ENCODE measurements around the gene CRADD. TPM values are rescaled to one million over a fixed set of nuclear protein-coding genes. Genes with fewer than 3 reads are reported as not detected.
A peak's percentile ranks its signal among the peaks of the same experiment; 100 is the strongest.
"Not testable (repeated sequence)": the region's sequence is repeated elsewhere in the genome, so short reads cannot be mapped to it uniquely, and the experiment has no call there.

The CRADD gene
- total RNA-seq, 1 donor from 2014 or later: 39.5 TPM

DNA sequence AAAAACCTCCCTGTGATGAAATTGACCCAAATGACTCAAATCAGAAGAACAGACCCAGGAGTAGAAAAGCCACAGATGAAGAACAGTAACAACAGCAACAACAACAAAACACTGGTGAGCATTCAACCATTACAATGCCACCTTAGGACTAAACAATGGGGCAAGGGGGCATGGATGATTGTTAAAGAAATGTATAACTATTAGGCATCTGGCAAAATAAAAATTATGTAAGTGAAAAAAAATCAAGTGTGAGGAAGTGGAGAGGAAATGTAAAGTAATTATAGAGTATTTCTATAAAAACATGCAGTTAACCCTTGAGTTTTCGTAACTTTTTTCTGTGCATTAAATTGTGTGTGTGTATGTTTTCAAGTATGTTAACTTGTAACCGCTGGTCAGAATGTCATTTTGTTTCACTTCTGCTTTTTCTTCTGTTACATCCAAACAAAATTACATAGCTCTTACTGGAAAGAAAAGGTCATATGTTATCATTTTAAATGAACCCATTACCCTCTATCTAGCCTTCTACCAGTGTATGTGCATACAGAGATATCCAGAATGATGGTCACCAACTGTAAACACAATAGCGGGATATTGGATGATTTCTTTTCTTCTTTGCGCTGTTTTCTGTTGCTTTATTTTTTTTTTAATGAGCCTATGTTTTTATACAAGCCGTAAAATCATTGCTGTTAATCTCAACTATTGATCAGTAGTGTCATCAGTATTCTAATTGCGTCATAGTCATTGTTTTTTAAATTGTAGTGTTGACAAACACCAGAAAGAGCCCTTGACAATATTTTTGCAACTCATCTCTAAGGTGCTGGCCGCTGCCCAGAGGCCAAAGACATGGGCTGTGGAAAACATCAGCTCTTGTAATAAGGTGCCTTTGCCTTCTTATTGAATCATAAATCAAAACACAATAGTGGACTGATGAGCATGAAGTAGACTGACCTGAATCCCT is 170.6 kb downstream of the CRADD start:
- DNase-seq: no peak

DNA sequence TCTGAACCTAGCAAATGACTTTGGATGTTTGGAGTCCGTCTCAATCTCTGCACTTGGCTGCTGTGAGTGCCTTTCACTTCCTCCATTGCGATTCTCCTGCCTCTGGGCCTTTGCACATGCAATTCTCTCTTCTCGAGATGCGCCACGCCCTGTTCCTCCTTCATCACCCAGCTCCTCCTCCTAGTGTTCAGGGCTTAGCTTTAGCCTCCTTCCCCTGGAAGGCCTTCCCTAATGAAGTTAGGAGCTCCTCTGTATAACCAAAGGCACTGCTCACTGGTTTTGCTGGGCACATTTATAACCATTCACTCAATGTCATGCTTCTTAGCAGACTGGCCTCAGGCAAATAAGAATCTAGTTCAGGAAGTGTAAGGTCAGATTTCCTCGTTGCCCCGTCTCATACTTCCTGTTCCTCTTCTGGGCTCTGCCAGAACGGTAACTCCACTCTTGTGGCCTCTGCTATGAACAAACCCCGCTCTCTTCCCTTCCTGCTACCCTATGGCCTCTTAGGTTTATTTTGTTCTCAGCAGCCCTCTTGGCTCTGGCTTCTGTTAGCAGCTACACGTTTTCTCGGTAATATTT is 171.4 kb downstream of the CRADD start:
- no peak for DNase-seq

DNA sequence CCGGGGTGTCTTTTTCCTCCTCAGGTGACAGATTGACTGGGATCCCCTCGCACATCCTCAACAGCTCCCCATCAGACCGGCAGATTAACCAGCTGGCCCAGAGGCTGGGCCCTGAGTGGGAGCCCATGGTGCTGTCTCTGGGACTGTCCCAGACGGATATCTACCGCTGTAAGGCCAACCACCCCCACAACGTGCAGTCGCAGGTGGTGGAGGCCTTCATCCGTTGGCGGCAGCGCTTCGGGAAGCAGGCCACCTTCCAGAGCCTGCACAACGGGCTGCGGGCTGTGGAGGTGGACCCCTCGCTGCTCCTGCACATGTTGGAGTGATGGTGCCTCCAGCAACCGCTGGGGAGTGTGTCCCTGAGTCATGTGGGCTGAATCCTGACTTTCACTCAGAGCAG is 172.8 kb downstream of the CRADD start:
- DNase-seq: no peak

DNA sequence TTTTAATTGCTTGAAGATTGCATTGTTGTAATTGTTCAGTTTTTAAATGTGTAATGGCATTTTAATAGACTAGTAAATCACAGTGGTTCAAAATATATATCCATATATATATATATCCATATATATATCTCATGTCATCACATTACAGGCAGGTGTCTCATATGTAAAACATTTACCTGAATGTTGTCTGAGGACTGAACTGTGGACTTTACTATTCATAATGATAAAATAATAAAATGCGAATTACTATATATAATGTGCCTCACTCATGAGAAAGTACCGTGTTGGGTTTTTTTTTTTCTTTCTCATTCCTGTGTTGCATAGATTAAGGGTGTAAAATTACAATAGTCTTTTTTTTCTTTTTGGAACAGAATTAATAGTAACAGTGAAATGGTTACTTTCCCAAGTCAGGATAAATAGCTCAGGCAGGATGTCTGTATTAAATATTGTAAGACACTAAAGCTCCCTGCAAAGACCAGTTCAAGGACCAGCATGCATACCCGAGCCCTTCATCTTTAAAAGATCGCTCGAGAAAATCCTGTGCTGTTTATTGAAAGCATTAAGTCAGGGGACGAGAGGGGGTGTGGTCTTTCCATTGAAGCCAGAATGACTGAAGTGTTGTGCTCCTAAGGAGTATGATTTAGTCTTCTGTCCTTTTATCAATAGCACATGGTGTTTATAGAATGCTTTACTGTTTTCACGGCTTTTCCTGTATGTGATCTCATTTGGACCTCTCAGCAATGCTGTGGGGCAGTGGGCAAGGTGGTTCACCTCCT is 173.5 kb downstream of the CRADD start:
- no peak for DNase-seq

DNA sequence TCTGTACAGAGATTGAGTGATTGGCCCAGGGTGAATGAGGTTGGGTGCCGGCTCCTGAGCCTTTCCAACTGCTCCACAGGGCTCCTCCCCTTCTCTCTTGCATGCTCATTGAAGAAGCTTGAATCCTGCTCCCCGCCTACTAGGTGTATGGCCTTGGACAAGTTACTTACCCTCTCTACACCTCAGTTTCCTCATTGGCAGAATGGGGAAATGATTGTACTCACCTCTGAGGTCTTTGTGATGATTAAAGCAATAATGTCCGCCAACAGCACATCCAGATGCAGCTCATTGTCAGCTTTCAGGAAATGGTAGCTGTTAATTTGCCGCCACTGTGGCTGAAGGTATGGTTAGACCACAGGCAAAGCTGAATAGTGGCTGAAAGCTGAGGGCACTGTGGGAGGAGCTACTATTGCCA is 174.1 kb downstream of the CRADD start:
- DNase-seq: no peak

DNA sequence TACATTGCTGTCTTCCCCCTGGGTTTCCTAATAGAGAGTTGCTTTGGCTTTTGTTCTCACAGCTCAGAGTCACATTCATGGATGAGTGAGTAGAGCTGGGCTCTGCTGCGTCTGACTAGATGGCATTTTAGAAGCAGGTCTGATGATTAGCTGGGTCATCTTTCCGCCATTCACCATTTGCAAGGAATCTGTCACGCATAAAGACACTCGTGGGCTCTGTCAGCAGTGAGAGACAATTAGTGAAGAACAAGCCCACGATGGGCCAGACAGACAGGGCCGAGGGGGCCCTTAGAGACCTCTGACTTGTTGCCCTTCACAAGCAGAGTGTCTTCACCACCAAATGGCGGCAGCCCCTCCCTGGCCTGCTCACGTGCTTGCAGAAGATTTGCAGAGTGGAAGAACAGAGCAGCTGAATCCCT is 175.0 kb downstream of the CRADD start:
- DNase-seq: no peak

DNA sequence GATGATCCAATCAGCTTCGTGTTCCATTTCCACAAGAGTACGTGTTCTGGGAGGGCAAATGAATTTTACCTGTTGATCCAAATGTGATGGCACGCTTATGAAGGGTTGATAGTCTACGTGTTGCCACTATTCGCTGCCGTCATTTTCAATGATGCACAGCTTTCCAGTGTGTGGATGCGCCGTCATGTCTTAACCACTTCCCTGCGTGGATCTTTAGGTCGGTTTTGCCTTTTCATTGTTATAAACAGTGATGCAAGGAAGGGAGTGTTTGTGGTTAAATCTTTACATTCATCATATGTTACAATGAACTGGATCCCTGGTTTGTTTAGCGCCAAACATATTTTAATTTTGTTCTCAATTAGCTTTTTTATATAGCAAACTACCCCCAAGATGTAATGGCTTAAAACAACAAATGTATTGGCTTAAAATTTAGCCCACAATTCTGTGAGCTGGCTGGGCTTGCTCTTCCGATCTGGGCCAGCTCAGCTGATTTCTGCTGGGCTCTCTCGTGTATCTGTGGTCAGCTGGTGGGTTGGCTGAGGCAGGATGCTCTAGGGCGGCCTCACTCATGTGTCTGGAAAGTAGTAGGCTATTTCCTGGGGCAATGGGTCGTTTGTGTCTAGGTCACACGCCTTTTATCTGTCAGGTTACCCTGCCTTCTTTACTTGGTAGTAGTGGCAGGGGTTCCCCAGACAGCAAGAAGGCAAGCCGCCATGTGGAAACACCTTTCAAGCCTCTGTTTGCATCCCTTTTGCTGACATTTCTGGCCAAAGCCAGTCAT is 176.7 kb downstream of the CRADD start:
- DNase-seq: no peak

DNA sequence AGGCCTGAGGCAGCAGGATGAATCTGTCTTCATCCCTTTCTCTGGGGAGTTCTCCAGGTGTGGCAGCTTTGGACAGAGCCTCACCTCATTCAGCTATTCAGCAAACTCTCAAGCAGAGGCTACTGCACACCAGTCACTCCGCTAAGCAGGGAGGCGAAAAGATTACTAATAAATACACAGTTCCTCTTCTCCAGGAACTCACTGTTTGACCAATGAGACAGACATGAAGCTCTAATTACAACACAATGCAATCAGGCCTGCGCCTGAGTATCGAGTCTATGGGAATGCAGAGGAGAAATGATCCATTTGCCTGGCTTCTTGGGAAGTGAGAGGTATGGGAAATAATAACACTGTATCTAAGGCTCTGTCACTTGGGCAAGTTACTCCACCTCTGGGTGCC is 178.1 kb downstream of the CRADD start:
- DNase-seq: no peak

DNA sequence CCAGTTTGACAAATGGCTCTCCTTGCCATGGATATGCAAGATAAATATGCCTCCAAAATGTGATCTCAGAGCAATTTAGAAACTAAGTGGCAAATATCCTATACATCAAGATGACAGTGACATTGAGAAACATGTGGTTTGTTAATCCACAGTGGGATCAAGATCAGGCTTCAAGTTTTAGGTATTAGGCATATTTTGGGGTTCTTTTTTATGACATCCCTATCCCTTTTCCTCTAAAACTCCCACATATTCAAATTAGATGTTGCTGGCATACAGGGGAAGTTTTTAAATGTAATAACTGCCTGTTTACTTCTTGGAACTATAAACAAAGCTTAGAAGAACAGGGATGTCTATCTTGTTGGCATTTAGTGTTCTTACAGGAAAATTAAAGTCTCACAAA is 179.4 kb downstream of the CRADD start:
- DNase-seq: no peak

DNA sequence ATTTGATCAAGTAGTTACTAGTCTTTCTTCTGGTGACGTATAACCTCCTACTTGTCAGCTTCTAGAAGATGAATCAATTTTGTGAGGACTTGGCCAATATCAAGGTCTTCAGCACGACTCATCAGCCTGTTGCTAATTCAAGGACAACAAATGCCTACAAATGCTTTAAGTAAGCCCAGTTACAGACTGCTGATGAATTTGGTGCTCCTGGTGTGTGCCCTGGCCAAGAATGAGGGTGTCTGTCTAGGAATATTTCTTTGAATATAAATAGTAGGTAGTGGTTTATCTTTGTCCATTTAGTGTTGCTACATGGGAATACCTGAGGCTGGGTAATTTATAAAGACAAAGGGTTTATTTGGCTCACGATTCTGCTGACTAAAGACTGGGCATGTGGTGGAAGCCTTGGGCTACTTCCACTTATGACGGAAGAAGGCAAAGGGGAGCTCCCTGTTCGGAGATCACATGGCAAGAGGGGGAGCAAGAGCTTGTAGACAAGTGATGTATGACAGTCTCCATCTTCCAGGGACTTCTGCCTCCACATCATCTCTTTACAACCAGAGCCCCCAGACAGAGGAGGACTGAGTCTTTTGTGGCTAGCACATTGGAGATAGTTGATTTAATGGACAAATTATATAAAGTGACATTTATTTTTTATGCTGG is 180.2 kb downstream of the CRADD start:
- DNase-seq: no peak

DNA sequence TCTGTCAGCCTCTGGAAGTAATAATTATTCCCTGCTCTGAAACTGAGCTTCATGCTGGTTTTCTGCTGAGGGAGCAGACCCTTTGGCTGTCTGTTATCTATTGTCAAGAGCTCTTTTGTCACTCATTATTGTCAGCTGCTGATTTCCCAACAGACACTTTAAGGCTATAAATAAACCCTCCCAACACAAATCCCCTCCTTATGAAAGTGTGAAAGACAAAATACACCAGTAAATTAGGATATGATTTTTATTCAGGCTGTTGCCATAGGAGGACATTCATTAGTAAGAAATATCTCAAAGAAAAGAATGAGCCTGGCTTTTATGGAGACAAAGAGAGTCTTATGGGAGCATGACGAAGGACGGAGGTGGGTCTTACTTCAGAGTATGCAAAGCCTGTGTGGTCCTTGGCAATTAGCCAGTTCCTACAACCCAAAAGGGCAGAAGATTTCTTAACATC is 180.8 kb downstream of the CRADD start:
- peak; percentile 26 for DNase-seq

DNA sequence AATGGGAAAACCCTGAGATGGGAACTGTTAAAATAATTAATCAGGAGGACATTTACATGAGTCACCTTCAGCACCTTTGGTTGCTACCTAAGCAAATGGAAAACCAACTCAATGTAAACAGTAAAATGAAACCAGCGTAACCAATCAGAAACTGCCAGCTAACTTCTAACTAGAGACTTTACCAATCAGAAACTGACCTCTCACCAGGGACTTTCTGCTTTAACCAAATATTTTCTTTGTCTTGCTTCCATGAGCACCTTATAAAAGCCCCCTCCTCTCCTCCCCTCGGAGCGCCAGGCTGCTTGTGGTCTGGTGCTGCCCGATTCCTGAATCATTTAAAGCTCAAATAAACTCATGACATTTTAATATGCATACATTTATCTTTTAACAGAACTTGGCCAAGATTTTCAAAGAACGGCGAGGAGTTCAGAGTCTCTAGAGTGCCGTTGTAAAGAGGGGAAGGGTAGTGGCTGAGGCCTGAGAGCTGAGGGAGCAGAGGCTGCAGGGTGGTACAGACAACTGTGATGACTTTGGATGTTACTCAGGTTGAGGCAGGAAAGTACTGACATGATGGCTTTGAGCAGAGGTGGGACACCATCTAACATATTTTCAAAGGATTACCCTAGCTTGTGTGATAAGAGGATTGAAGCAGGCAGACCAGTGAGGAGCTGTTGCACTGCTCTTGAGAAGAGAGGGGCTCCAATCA is 183.6 kb downstream of the CRADD start:
- DNase-seq: no peak

DNA sequence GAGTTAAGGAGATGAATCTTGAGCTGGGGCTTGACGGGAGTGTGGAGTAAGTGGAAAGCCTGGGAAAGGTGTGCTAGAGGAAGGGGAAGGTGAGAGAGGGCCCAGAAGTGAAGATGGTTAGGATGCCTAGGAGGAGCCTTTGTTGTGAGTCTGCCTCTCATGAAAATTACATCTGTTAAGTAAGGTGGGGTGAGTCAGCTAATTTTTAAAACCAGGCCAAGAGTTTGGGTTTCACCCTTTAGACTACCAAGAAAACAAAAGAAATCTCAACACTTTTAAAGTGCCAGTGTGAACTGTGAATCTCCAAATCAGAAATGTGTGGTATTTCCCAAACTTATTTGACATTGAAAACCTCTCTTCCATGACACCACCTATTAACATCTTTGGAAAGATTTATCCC is 185.2 kb downstream of the CRADD start:
- no peak for DNase-seq

DNA sequence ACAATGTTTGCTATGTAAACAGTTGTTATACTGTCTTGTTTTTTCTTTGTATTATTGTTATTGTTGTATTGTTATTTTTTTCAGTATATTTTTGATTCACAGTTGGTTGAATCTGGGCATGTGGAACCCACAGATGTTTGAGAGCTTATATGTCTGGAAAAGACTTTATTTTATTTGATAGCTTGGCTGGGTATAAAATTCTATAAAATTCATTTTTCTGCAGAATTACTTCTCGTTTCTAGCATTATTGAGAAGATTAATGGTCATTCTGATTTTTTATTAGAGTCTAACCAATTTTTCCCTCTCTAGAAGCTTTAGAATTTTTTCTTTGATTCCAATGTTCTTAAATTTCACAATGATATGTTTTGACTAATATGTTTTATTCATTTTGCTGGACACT is 188.6 kb downstream of the CRADD start:
- no peak for DNase-seq

DNA sequence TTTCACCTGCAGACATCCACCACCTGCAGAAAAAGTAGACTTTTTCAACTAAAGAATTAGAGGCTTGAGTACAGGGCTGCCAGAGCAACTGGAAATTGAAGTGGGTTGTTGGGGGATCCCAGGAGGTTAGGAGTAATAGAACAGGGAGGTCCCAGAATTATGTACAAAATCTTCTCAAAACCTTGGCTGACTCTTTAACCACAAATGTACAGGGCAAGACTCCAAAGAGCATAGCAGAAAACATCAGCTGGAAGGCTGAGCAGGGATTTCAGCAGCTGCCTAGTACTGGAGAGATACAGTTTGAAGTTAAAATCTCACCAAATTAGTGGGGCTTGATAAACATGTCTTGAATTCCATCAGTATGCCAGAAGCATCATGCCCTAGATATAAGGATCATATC is 191.6 kb downstream of the CRADD start:
- peak; percentile 32 for DNase-seq

DNA sequence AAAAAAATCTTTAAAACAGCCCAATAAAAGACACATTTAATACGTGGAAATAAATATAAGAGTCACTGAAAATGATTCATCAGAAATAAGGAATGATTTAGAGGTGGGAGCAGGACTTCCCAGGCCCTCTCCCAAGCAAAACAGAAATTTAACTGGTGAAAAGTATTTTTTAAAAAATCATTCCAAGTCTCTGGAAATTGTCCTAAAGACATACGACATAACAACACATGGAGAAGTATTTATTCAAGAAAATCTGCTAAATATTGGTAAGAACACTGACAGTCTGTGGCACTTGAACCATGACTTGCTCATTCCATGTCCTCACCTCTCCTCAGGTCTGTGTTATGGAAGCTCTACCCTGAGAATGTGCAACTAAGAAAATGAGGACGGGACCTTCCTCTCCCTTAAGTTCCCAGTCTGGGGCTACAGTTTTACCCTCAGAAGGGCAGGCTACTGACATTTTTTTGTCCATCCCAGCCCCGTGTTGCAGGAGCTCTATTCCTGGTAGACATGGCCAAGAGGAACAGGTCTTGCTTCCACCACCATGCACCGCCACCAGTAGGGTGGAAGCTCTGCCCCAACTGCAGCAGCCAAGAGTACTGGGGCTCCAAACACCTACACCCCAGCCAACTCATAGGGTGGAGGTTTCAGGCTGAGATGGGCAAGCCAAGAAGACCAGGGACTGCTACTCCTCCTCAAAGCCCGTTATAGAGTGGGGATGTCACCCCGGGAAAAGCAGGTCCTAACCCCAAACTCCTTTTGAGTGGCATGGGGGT is 193.0 kb downstream of the CRADD start:
- no peak for DNase-seq

DNA sequence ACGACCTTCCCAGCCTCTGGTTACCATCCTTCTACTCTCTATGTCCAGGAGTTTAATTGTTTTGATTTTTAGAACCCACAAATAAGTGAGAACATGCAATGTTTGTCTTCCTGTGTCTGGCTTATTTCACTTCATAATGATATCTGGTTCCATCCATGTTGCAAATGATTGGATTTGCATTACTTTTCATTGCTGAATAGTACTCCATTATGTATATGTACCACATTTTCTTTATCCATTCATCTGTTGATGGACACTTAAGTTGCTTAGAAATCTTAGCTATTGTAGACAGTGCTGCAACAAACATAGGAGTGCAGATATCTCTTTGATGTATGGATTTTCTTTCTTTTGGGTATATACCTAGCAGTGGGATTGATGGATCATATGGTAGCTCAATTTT is 194.4 kb downstream of the CRADD start:
- DNase-seq: not testable (repeated sequence)

DNA sequence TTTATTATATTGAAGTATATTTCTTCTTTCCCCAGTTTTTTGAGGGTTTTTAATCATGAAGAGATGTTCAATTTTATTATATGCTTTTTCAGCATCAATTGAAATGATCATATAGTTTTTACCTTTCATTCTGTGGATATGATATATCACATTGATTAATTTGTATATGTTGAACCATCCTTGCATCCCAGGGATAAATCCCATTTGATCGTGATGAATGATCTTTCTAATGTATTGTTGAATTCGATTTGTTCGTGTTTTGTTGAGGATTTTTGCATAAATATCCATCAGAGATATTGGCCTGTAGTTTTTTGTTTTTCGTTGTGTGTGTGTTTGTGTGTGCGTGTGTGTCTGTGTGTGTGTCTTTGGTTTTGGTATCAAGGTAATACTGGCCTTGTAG is 196.4 kb downstream of the CRADD start:
- DNase-seq: no peak

DNA sequence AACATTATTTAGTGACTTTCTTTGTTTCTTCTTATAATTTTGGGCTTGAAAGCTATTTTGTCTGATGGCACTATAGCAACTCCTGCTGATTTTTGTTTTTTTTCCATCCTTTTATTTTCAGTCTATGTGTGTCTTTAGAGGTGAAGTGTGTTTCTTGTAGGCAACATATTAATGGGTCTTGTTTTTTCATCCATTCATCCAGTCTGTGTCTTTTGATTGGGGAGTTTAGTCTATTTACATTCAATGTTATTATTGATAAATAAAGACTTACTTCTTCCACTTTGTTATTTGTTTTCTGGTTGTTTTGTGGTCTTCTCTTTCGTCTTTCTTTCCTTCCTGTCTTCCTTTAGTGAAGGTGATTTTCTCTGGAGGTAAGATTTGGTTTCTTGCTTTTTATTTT is 198.0 kb downstream of the CRADD start:
- no peak for DNase-seq

DNA sequence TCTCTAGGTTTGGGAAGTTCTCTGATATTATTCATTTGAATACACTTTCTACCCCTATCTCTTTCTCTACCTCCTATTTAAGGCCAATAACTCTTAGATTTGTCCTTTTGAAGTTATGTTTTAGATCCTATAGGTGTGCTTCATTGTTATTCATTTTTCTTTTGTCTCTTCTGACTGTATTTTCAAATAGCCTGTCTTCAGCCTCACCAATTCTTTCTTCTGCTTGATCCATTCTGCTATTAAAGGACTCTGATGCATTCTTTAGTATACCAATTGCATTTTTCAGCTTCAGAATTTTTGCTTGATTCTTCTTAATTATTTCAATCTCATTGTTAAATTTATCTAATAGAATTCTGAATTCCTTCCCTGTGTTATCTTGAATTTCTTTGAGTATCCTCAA is 199.2 kb downstream of the CRADD start:
- DNase-seq: no peak

Measured in tongue (tissue), 2 donors.